Measurements from ENCODE around the gene NCR1.
"Not testable (repeated sequence)": the region's sequence is repeated elsewhere in the genome, so short reads cannot be mapped to it uniquely, and the experiment has no call there.

The NCR1 gene

GRCh38 chr19:54907899-54908298, 2.0 kb downstream of the NCR1 start:
- DNase-seq (ENCODE audit: low spot score): not testable (repeated sequence)

DNA sequence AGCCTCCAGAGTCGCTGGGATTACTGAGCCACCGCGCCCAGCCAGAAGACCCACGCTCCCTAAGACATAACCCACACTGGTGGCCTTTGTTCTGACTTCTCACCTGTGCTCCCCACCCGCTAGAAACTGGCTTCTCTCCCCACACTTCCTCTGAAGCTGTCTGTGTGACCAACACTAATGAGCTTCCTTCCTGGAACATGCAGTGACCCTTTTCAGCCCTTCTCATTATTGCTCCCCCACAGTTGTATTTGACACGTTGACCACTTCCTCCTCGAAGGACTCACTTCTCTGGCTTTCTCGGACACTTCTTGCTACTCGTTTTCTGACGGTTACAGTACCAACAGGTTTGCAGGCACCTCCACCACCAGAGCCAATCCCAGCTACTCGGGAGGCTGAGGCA, 10.9 kb downstream of the NCR1 start:
- DNase-seq (ENCODE audit: low spot score): no peak

DNA sequence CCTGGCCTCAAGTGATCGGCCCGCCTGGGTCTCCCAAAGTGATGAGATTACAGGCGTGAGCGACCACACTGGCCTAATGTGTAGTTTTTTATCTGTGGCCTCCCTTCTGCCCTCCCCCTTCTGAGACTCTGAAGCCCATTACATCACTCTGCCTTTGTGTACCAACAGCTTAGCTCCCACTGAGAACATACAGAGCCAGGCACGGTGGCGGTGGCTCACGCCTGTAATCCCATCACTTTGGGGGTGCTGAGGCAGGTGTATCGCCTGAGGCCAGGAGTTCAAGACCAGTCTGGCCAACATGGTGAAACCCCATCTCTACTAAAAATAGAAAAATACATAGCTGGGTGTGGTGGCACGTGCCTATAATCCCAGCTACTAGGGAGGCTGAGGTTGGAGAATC, 12.6 kb downstream of the NCR1 start:
- no peak for DNase-seq (ENCODE audit: low spot score)

DNA sequence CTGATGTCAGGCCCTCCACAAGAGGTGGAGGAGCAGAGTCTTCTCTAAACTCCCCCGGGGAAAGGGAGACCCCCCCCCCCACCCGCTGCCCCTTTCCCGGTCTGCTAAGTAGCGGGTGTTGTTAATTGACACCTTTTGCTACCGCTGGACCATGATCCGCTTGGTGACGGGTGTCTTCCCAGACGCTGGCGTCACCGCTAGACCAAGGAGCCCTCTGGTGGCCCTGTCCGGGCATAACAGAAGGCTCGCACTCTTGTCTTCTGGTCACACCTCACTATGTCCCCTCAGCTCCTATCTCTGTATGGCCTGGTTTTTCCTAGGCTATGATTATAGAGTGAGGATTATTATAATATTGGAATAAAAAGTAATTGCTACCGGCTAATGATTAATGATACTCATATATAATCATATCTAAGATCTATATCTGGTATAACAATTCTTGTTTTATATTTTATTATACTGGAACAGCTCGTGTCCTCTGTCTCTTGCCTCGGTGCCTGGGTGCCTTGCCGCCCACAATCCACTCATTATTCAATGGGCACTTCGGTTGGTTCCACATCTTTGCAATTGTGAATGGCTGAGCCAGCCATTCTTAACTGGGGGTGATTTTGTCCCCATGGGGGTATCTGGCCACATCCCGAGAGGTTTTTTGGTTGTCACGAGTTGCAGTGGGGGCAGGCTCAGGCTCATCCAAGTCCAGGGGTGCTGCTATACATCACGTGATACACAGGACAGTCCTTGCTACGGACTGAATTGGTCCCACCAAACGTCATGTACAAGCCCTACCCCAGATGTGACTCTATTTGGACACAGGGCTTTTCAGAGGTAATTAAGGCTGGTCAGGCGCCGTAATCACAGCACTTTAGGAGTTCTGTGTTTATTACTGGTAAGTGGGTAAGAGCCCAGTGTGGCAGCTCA, 14.0 kb downstream of the NCR1 start:
- DNase-seq (ENCODE audit: low spot score): peak; percentile 23

GRCh38 chr19:54921082-54921481, 15.1 kb downstream of the NCR1 start:
- no peak for DNase-seq (ENCODE audit: low spot score)

GRCh38 chr19:54923276-54923675, 17.3 kb downstream of the NCR1 start:
- no peak for DNase-seq (ENCODE audit: low spot score)

DNA sequence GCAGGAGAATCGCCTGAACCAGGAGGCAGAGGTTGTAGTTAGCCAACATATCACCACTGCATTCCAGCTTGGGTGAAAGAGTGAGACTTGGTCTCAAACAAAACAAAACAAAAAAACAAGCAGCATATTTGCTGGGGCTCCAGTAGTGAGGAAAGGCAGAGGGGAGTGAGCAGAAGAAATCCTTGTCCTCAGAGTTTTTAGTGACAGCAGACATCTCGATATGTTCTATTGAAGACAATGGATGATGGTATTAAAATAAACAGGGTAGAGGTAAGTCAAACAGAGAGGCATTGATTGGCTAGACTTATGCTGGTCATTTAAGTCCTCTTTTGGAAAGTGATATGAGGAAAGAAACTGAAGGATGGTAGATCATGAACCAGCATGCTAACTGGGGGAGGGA, 22.4 kb downstream of the NCR1 start:
- DNase-seq (ENCODE audit: low spot score): peak; percentile 26

- no peak for DNase-seq (ENCODE audit: low spot score)
Observed at GRCh38 chr19:54937926-54938325, 32.0 kb downstream of the NCR1 start.

GRCh38 chr19:54938906-54939305, 33.0 kb downstream of the NCR1 start:
- DNase-seq (ENCODE audit: low spot score): no peak

DNA sequence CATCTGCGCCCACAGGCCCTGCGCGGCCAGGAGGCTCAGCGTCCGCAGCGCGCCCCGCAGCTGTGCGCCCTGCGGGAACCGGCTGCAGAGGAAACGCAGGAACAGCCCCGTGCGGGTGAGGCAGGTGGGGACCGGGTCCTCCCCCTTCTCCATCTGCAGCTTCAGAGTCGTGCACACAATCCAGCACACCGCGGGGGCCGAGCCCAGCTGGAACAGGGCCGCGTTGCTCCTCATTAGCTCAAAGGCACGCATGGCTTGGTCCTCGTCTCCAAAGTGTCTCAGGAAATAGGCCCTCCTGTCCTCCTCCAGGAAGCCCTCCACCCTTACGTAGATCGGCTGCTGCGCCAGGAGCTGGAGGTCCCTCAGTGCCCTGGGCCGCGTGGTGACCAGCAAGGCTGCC, 33.6 kb downstream of the NCR1 start:
- not testable (repeated sequence) for DNase-seq (ENCODE audit: low spot score)

GRCh38 chr19:54943772-54944361, 37.9 kb downstream of the NCR1 start:
- DNase-seq (ENCODE audit: low spot score): not testable (repeated sequence)

- no peak for DNase-seq (ENCODE audit: low spot score)
Observed at GRCh38 chr19:54947381-54947780, 41.4 kb downstream of the NCR1 start, which contains the start of gene NLRP7. Gene NLRP7 (minus strand): TSS chr19:54947530.

DNA sequence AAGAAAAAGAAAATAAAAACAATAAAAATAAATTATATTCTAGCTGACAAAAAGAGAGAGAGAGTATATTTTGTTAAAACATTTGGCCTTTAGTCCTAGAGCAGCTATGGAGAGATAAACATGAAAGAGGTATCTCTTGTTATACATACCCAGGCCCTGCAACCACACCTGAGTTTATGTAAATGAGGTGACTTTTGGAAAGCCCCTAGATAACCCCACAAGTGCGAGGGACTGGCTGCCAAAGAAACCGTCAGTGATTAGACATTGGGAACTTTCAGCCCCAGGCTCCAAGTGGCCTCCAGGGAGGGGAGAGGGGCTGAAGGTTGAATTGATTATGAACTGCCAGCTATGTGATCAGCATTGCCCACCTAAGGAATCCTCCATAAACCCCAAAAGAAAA, 43.5 kb downstream of the NCR1 start:
- no peak for DNase-seq (ENCODE audit: low spot score)

- DNase-seq (ENCODE audit: low spot score): not testable (repeated sequence)
Observed at GRCh38 chr19:54950580-54950979, 44.6 kb downstream of the NCR1 start.

- peak; percentile 71 for DNase-seq (ENCODE audit: low spot score)
Observed at GRCh38 chr19:54952591-54953344, 46.8 kb downstream of the NCR1 start.

GRCh38 chr19:54953345-54953713, 47.4 kb downstream of the NCR1 start:
- not testable (repeated sequence) for DNase-seq (ENCODE audit: low spot score)

GRCh38 chr19:54955376-54955775, 49.4 kb downstream of the NCR1 start:
- no peak for DNase-seq (ENCODE audit: low spot score)

- DNase-seq (ENCODE audit: low spot score): no peak
Observed at GRCh38 chr19:54959840-54960239, 53.9 kb downstream of the NCR1 start.
